ENCODE results near the gene DYNLRB1. TPM values are rescaled to one million over a fixed set of nuclear protein-coding genes. Genes with fewer than 3 reads are reported as not detected.
A peak's percentile ranks its signal among the peaks of the same experiment; 100 is the strongest.

DYNLRB1 gene
- total and polyA plus RNA-seq, 2 of the 13 experiments (the other 11 are each of a cell fraction or from before 2014, with no cell fraction given): 140 to 244 TPM

DNA sequence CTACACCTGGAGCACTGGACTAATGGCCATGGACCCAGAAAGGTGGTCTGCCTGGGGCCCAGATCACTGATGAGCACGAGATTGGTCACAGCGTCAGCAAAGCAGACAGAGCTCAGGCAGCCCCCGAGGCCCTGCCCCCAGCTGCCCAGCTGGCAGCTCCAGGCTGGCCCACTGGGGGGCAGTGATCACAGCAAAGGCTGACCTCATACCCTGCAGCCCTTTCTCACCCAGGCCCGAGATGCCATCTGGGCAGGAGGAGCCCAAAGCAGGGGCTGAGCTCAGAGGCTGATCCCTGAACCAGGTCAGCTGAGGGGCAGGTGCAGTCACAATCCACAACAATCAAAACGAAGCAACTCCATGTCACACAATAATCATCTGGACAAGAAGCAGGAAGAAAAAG lies 46.4 kb downstream of the DYNLRB1 start:
- Histone ChIP-seq H3K79me2 (ENCODE audit: insufficient read depth, low read length) (no peaks in the 10 kb centered on the region), H3K4me2 (ENCODE audit: low read depth, low read length) (no peak overlapping the region), H2AFZ (ENCODE audit: low read length) (no peak overlapping the region), H3K4me1 (ENCODE audit: insufficient read depth, low read length) (no peaks in the 10 kb centered on the region), H3K27me3 (ENCODE audit: control insufficient read depth in 1 of 2, insufficient read depth in 2 of 2, low read length in 2 of 2) (no peaks in the 10 kb centered on the region), H3K4me3 (replicated peaks in 1 of 3; ENCODE audit: insufficient read depth in 1 of 3, low read depth in 2 of 3, low read length in 3 of 3) (no peak overlapping the region), H4K20me1 (ENCODE audit: insufficient read depth, low read length) (no peaks in the 10 kb centered on the region), H3K36me3 (replicated peaks in 1 of 2; ENCODE audit: control insufficient read depth in 1 of 2, insufficient read depth in 2 of 2, low read length in 2 of 2) (peaks cover 20 to 31% of the 10 kb centered on the region in 2 experiments; a peak in 4 of 5 replicates), H3K9me3 (ENCODE audit: low read length) (no peaks in the 10 kb centered on the region), H3K27ac (ENCODE audit: extremely low read length, insufficient read depth, low read length) (no peak overlapping the region), H3K9ac (ENCODE audit: insufficient read depth, low read depth, low read length) (no peak overlapping the region)
- in situ Hi-C loops (cut with HindIII; ENCODE audit: extremely low pct_ligation_motif_present, low pct_unique_long_range_greater_than_20kb) (no loop called here), intact Hi-C loops (cut with micrococcal nuclease; ENCODE audit: unreplicated experiment) (no loop called here)
- 83% methylated on average over 5 of the region's 5 CpGs for WGBS (ENCODE audit: low lambda C conversion rate)
- no TSS peak for BruUV-seq (replicated peaks)
- peak; percentile 63 for FAIRE-seq
- POLR2A ChIA-PET: interaction anchor here (0.7 to 1.0 kb wide), 2 partner anchors 59 to 584 kb away, joined by 4 to 5 read pairs; no protein-coding TSS in a partner anchor
- peak; percentile 31 for DNase-seq (ENCODE audit: low spot score)
- ATAC-seq: peak; percentile 70
- CTCF ChIA-PET (ENCODE audit: low intra/inter-chr PET ratio, low total read pairs): interaction anchor here (0.9 kb wide), 1 partner anchor 207 kb away, joined by 5 read pairs; no protein-coding TSS in a partner anchor
- TF ChIP-seq PITX1 (CRISPR knock-in tag; IDR thresholded peaks at IDR 0.05) (0 out of 2 replicates have a peak, but pooled peaks have one; percentile 21), EED (CRISPR knock-in tag; IDR thresholded peaks at IDR 0.05) (0 out of 2 replicates have a peak, but pooled peaks have one; percentile 26), PTBP1 (IDR thresholded peaks at IDR 0.05; ENCODE audit: low read depth, low read length, poor library complexity, severe bottlenecking) (peak; percentile 42), KMT2B (CRISPR knock-in tag; IDR thresholded peaks at IDR 0.05) (no peak), RXRA (CRISPR knock-in tag; IDR thresholded peaks at IDR 0.05) (peak; percentile 39; the same call in 1 of the 2 replicates), PATZ1 (CRISPR knock-in tag; IDR thresholded peaks at IDR 0.05) (peak; percentile 36; the same call in 1 of the 2 replicates), RFX1 (IDR thresholded peaks at IDR 0.05) (no peak), ZFP82 (CRISPR knock-in tag; IDR thresholded peaks at IDR 0.05; ENCODE audit: borderline replicate concordance) (no peak), ZNF512B (CRISPR knock-in tag; IDR thresholded peaks at IDR 0.05; ENCODE audit: borderline replicate concordance) (no peak), ZNF782 (CRISPR knock-in tag; IDR thresholded peaks at IDR 0.05; ENCODE audit: borderline replicate concordance) (no peak), SMAD1 (CRISPR knock-in tag; IDR thresholded peaks at IDR 0.05; ENCODE audit: borderline replicate concordance, low read depth) (0 out of 2 replicates have a peak, but pooled peaks have one; percentile 74), BRF2 (CRISPR knock-in tag; IDR thresholded peaks at IDR 0.05) (no peak), CHCHD3 (CRISPR knock-in tag; IDR thresholded peaks at IDR 0.05) (0 out of 2 replicates have a peak, but pooled peaks have one; percentile 34), TEAD3 (CRISPR knock-in tag; optimal IDR thresholded peaks at IDR 0.05; ENCODE audit: borderline replicate concordance) (peak; percentile 36), SMC3 (IDR thresholded peaks at IDR 0.05; ENCODE audit: low read length) (peak; percentile 12; the same call in 1 of the 2 replicates), TARDBP (CRISPR knock-in tag; IDR thresholded peaks at IDR 0.05) (0 out of 2 replicates have a peak, but pooled peaks have one; percentile 10)
- TF ChIP-seq, protein P1, sequence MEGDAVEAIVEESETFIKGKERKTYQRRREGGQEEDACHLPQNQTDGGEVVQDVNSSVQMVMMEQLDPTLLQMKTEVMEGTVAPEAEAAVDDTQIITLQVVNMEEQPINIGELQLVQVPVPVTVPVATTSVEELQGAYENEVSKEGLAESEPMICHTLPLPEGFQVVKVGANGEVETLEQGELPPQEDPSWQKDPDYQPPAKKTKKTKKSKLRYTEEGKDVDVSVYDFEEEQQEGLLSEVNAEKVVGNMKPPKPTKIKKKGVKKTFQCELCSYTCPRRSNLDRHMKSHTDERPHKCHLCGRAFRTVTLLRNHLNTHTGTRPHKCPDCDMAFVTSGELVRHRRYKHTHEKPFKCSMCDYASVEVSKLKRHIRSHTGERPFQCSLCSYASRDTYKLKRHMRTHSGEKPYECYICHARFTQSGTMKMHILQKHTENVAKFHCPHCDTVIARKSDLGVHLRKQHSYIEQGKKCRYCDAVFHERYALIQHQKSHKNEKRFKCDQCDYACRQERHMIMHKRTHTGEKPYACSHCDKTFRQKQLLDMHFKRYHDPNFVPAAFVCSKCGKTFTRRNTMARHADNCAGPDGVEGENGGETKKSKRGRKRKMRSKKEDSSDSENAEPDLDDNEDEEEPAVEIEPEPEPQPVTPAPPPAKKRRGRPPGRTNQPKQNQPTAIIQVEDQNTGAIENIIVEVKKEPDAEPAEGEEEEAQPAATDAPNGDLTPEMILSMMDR (CRISPR knock-in tag; IDR thresholded peaks at IDR 0.05): peak; percentile 66

Data from HepG2 (cell line).